ENCODE data around the gene NEU1.

DNA sequence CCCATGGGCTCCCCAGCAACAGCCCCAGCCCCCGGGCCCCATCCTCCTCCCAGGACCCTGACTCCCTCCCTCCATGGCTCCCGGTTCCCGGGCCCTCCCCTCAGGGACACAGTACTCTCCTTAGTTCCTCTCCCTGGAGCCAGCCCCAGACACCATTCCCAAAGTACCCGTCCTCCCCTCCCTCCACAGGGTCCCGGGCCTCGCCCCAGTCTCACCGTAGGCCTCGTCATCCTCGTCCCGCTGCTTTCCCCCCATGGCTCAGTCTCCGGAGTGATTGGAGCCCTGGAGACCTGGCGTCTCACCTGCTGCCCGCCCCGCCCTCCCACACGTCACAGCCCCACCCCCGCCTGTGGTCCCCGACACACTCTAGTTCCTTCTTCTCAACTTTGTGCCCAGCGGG is 16.1 kb upstream of the NEU1 start, which contains the start of gene SLC44A4:
- TF ChIP-seq YY1 (IDR thresholded peaks at IDR 0.05; ENCODE audit: insufficient read depth, insufficient read length) (no peak), ZNF274 (IDR thresholded peaks at IDR 0.05; ENCODE audit: low read depth, low read length) (no peak)
